Trophoblast cell (in vitro differentiated cells and primary cell): ENCODE measurements around the gene DYSF.
A peak's percentile ranks its signal among the peaks of the same experiment; 100 is the strongest.

ENCODE experiments used
- DNase-seq, 2 donors: peaks; one replicate each; pipeline ENCODE4 v3.0.0-alpha.2; 2016
- H2AFZ ChIP-seq: 2 replicates; pipeline ENCODE4 v1.6.1; 2013; ENCODE audit warnings: low read length, moderate library complexity, mild to moderate bottlenecking; ENCODE audit not compliant: insufficient read depth, poor library complexity
- H2AK5ac ChIP-seq: 2 replicates; pipeline ENCODE4 v1.6.1; 2013; ENCODE audit warnings: mild to moderate bottlenecking, low read length
- H2BK120ac ChIP-seq: 2 replicates; pipeline ENCODE4 v1.6.1; 2013; ENCODE audit warnings: low read length, mild to moderate bottlenecking, moderate library complexity; ENCODE audit not compliant: insufficient read depth, poor library complexity
- H2BK12ac ChIP-seq: 2 replicates; pipeline ENCODE4 v1.6.1; 2013; ENCODE audit warnings: mild to moderate bottlenecking, low read length, moderate library complexity
- H2BK5ac ChIP-seq: 2 replicates; pipeline ENCODE4 v1.6.1; 2013; ENCODE audit warnings: low read length, low read depth, moderate library complexity, mild to moderate bottlenecking; ENCODE audit not compliant: poor library complexity
- H3K14ac ChIP-seq: 2 replicates; pipeline ENCODE4 v1.6.1; 2013; ENCODE audit warnings: mild to moderate bottlenecking, low read length
- H3K18ac ChIP-seq: 2 replicates; pipeline ENCODE4 v1.6.1; 2013; ENCODE audit warnings: mild to moderate bottlenecking, low read length
- H3K23ac ChIP-seq: 2 replicates; pipeline ENCODE4 v1.6.1; 2013; ENCODE audit warnings: low read length
- H3K27ac ChIP-seq: 2 replicates; pipeline ENCODE4 v1.5.1; 2013; ENCODE audit warnings: low read depth, mild to moderate bottlenecking, inconsistent platforms, low read length, moderate library complexity
- H3K27me3 ChIP-seq: 2 replicates; pipeline ENCODE4 v1.6.1; 2013; ENCODE audit warnings: inconsistent platforms, mild to moderate bottlenecking, low read length, moderate library complexity; ENCODE audit not compliant: insufficient read depth
- H3K36me3 ChIP-seq, 2 experiments: 1 replicate in 1 of 2; 2 replicates in 1 of 2; pipeline ENCODE4 v1.6.1; 2013; ENCODE audit warnings: low read length in 2 of 2, mild to moderate bottlenecking in 2 of 2, moderate library complexity in 1 of 2; ENCODE audit not compliant: insufficient read depth in 2 of 2, control insufficient read depth in 1 of 2
- H3K4ac ChIP-seq: 2 replicates; pipeline ENCODE4 v1.6.1; 2013; ENCODE audit warnings: low read depth, mild to moderate bottlenecking, low read length, moderate library complexity
- H3K4me1 ChIP-seq, 2 experiments: 1 replicate in 1 of 2; 2 replicates in 1 of 2; pipeline ENCODE4 v1.6.1; 2013; ENCODE audit warnings: low read length in 2 of 2, mild to moderate bottlenecking in 2 of 2, moderate library complexity in 1 of 2; ENCODE audit not compliant: insufficient read depth in 2 of 2, control insufficient read depth in 1 of 2
- H3K4me2 ChIP-seq: 2 replicates; pipeline ENCODE4 v1.6.1; 2013; ENCODE audit warnings: inconsistent platforms, mild to moderate bottlenecking, low read length, moderate library complexity
- H3K4me3 ChIP-seq: 2 replicates; pipeline ENCODE4 v1.5.1; 2013; ENCODE audit warnings: mild to moderate bottlenecking, low read depth, low read length, inconsistent platforms
- H3K79me1 ChIP-seq: one replicate; pipeline ENCODE4 v1.6.1; 2013; ENCODE audit warnings: low read length
- H3K79me2 ChIP-seq: 2 replicates; pipeline ENCODE4 v1.6.1; 2013; ENCODE audit warnings: low read length, mild to moderate bottlenecking; ENCODE audit not compliant: control insufficient read depth, insufficient read depth, poor library complexity
- H3K9ac ChIP-seq: 2 replicates; pipeline ENCODE4 v1.6.1; 2013; ENCODE audit warnings: mild to moderate bottlenecking, low read length
- H3K9me3 ChIP-seq: 2 replicates; pipeline ENCODE4 v1.6.1; 2013; ENCODE audit warnings: low read depth, mild to moderate bottlenecking, control low read depth, inconsistent platforms, low read length; ENCODE audit not compliant: insufficient read depth
- H4K12ac ChIP-seq: 2 replicates; pipeline ENCODE4 v1.6.1; 2013; ENCODE audit warnings: low read depth, mild to moderate bottlenecking, low read length, moderate library complexity
- H4K8ac ChIP-seq: 2 replicates; pipeline ENCODE4 v1.6.1; 2013; ENCODE audit warnings: low read depth, mild to moderate bottlenecking, low read length, moderate library complexity
- H4K91ac ChIP-seq: one replicate; pipeline ENCODE4 v1.6.1; 2013; ENCODE audit warnings: low read depth, mild to moderate bottlenecking, low read length, moderate library complexity
- WGBS: extraction: QIAGEN DNeasy Blood & Tissue Kit; methylation state at CpG from one replicate; pipeline ENCODE4 v1.1.7; 2013; ENCODE audit warnings: missing lambda C conversion rate; ENCODE audit not compliant: insufficient read length, insufficient coverage; ENCODE audit errors: extremely low coverage; 5-methylcytosine and 5-hydroxymethylcytosine counted together

The DYSF gene

DNA sequence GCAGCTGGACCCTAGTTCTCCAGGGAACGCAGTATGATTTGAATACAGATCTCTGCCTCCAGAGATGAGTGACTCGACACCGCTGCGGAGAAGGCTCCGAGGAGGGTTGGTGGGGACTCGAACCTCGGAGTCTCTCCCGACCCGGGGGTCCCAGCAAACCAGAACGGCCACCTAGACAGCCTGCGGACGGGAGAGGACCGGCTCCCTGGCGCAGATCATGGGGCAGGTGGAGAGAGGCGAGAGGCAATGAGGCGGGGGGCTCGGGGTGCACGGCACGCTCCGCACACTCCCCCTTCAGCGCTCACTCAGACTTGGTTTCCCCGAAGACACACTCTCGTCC, 12.6 kb downstream of the DYSF start:
- no CpG with 5 or more reads among the region's 23 CpGs for WGBS
- Histone ChIP-seq H2AK5ac (no peak overlapping the region), H3K27ac (no peak overlapping the region)

DNA sequence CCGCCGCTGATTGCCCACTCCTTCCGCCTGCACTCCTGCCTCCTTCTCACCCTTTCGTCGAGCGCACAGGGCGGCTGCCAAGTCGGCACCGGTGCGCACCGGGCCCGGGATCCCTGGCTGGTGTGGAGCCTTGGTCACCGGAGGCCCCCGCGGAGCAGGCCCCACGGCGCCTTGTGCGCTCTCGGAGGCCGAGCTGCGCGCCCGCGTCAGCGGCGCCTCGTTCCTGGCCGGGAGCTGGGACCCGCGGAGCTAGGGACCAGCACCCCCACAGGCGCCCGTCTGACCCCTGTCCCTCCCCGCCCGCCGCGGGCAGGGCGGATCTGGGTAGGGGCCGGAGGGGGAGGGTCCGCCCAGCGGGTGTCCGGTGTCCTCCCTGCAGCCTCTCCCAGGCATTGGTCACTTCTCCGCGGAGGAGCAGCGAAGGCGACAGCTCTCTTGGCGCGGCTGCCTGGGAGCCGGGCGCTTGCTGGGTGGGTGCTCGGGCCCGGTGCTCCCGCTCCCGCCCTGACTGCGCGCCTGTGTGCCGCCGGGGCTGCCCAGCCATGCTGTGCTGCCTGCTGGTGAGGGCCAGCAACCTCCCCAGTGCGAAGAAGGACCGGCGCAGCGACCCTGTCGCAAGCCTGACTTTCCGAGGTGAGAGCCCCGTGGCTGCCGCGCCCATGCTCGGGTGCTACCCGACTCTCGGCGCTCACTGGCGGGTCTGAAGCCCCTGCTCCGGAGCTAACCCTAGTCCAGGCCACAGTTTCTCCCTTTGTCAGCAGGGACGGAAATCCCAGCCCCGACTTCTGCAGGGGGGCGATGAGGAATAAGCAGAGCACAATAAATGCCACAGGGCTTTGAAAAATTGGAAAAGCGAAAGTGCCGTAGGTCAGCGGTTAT, 13.2 kb downstream of the DYSF start:
- Histone ChIP-seq H3K79me2 (no peaks in the 10 kb centered on the region), H2AFZ (peak overlapping the region; percentile 7), H3K18ac (peak overlapping the region; percentile 9), H3K9me3 (peaks cover 5% of the 10 kb centered on the region), H3K27ac (no peak overlapping the region), H3K79me1 (no peaks in the 10 kb centered on the region), H3K27me3 (peaks cover 30% of the 10 kb centered on the region), H4K12ac (no peak overlapping the region), H3K4me1 (peaks cover 4 to 7% of the 10 kb centered on the region in 2 experiments), H4K8ac (no peak overlapping the region), H2AK5ac (no peak overlapping the region), H3K4me3 (peak overlapping the region; percentile 68), H2BK5ac (no peak overlapping the region), H2BK120ac (no peak overlapping the region), H3K9ac (no peak overlapping the region), H3K4ac (no peak overlapping the region), H3K23ac (no peak overlapping the region), H2BK12ac (no peak overlapping the region), H4K91ac (no peak overlapping the region), H3K4me2 (peak overlapping the region; percentile 79), H3K14ac (no peak overlapping the region), H3K36me3 (no peaks in the 10 kb centered on the region)
- no CpG with 5 or more reads among the region's 78 CpGs for WGBS
- peak; percentile 30 to 68 for DNase-seq

More for the DNA sequence above, 12.6 kb downstream of the DYSF start:
- no peak overlapping the region for H2AFZ ChIP-seq
- H3K23ac ChIP-seq = no peak overlapping the region
- no peaks in the 10 kb centered on the region for H3K79me1 ChIP-seq
- peaks cover 4 to 7% of the 10 kb centered on the region in 2 experiments for H3K4me1 ChIP-seq
- peak overlapping the region; percentile 7 for H3K18ac ChIP-seq
- H3K4me3 ChIP-seq = peak overlapping the region; percentile 68
- no peak overlapping the region for H3K4ac ChIP-seq
- no peaks in the 10 kb centered on the region for H3K36me3 ChIP-seq
- H4K8ac ChIP-seq = no peak overlapping the region
- no peak for DNase-seq
- H2BK120ac ChIP-seq = no peak overlapping the region
- H2BK12ac ChIP-seq = no peak overlapping the region
- no peak overlapping the region for H3K9ac ChIP-seq
- H3K27me3 ChIP-seq = peaks cover 30% of the 10 kb centered on the region
- H3K79me2 ChIP-seq = no peaks in the 10 kb centered on the region
- peak overlapping the region; percentile 79 for H3K4me2 ChIP-seq
- H3K14ac ChIP-seq = no peak overlapping the region
- peaks cover 5% of the 10 kb centered on the region for H3K9me3 ChIP-seq
- no peak overlapping the region for H4K91ac ChIP-seq
- no peak overlapping the region for H4K12ac ChIP-seq
- H2BK5ac ChIP-seq = no peak overlapping the region

GRCh38 chr2:71467180-71467815, 13.9 kb downstream of the DYSF start:
- no peak for DNase-seq
- Histone ChIP-seq H3K27me3 (peaks cover 30% of the 10 kb centered on the region), H3K18ac (no peak overlapping the region), H2BK12ac (no peak overlapping the region), H2AFZ (no peak overlapping the region), H3K4ac (no peak overlapping the region), H3K36me3 (no peaks in the 10 kb centered on the region), H3K79me1 (no peaks in the 10 kb centered on the region), H2BK120ac (no peak overlapping the region), H3K4me2 (peak overlapping the region; percentile 79), H4K91ac (no peak overlapping the region), H3K27ac (no peak overlapping the region), H2BK5ac (no peak overlapping the region), H3K14ac (no peak overlapping the region), H2AK5ac (no peak overlapping the region), H3K9me3 (peaks cover 5% of the 10 kb centered on the region), H4K8ac (no peak overlapping the region), H3K79me2 (no peaks in the 10 kb centered on the region), H4K12ac (no peak overlapping the region), H3K9ac (no peak overlapping the region), H3K4me1 (peaks cover 4 to 7% of the 10 kb centered on the region in 2 experiments), H3K23ac (no peak overlapping the region), H3K4me3 (no peak overlapping the region)
- WGBS = no CpG with 5 or more reads among the region's 7 CpGs

DNA sequence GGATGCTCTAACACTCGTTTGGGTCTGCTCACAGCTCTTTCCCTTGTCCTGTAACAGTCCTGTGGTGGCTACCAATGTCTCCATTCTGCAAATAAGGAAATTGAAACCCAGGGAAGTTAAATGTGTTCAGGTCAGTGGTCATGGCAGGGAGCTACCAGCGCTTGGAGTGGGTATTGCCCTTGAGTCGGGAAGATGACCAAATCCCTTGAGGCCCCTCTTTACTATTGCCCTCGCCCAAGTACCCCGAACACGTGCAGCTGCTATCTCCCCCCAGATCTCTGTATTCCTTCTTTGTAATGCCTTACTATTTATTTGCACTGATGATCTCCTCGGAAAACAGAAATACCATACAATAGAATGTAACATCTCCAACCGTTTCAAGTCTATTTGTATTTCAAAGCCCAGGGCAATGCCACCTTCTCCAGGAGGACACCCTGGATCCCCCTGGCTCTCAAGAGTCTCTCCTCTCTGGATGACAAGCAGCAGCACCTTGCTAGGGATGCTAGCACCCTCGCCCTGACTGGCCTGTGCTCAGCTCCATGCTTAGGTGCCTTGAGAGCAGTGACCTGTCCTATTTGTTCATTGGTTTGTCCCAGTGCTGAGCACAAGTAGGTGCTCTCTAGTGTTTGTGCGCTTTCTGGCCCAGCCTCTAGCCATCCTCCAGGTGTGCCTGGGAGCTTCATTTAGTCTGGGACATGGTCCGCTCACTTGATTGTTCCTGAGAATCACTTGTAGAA, 15.1 kb downstream of the DYSF start:
- H3K4me3 ChIP-seq = no peak overlapping the region
- H3K14ac ChIP-seq = no peak overlapping the region
- H3K27me3 ChIP-seq = peaks cover 30% of the 10 kb centered on the region
- H3K9ac ChIP-seq = no peak overlapping the region
- H3K27ac ChIP-seq = no peak overlapping the region
- no peak overlapping the region for H2BK12ac ChIP-seq
- no peak overlapping the region for H3K4me2 ChIP-seq
- no peak overlapping the region for H2AFZ ChIP-seq
- H4K91ac ChIP-seq = no peak overlapping the region
- H3K4me1 ChIP-seq = peaks cover 4 to 7% of the 10 kb centered on the region in 2 experiments
- no peak overlapping the region for H2BK5ac ChIP-seq
- H2BK120ac ChIP-seq = no peak overlapping the region
- no peak overlapping the region for H4K8ac ChIP-seq
- H3K18ac ChIP-seq = no peak overlapping the region
- no peak overlapping the region for H3K23ac ChIP-seq
- no peak for DNase-seq
- no peak overlapping the region for H3K4ac ChIP-seq
- H2AK5ac ChIP-seq = no peak overlapping the region
- H3K9me3 ChIP-seq = peaks cover 3% of the 10 kb centered on the region
- H3K79me2 ChIP-seq = no peaks in the 10 kb centered on the region
- H3K79me1 ChIP-seq = no peaks in the 10 kb centered on the region
- no peaks in the 10 kb centered on the region for H3K36me3 ChIP-seq
- WGBS = no CpG with 5 or more reads among the region's 11 CpGs
- no peak overlapping the region for H4K12ac ChIP-seq
